ENCODE results near the gene NDUFB7. TPM values are rescaled to one million over a fixed set of nuclear protein-coding genes. Genes with fewer than 3 reads are reported as not detected.
A peak's percentile ranks its signal among the peaks of the same experiment; 100 is the strongest.

The NDUFB7 gene
- total RNA-seq, 2 donors from 2014 or later: 121 to 206 TPM

- H3K4me3 ChIP-seq: peak overlapping the region; percentile 89 to 97
- no peaks in the 10 kb centered on the region for H3K9me3 ChIP-seq
- H3K27me3 ChIP-seq: no peaks in the 10 kb centered on the region
- intact Hi-C loops (cut with DNase I): no loop called here
- peak overlapping the region in 2 of 4 donors; percentile 73 to 75 for H3K27ac ChIP-seq
- no peak for ATAC-seq
- peaks cover 19% of the 10 kb centered on the region for H3K4me1 ChIP-seq
- no peak for DNase-seq
- WGBS, 2 donors: 32 to 37% methylated on average over 20 to 22 of the region's 22 CpGs
- no peak for TF ChIP-seq POLR2A (IDR thresholded peaks at IDR 0.05)
- TF ChIP-seq CTCF (IDR thresholded peaks at IDR 0.05): no peak
- H3K36me3 ChIP-seq (replicated peaks in 1 of 2; ENCODE audit: insufficient read depth in 1 of 2, low read depth in 2 of 2): no peaks in the 10 kb centered on the region
Observed at GRCh38 chr19:14570864-14571527, 870 bp downstream of the NDUFB7 start.

GRCh38 chr19:14567079-14567478 is 4.8 kb downstream of the NDUFB7 start:
- H3K27ac ChIP-seq: no peak overlapping the region
- intact Hi-C loops (cut with DNase I): loop anchor here (10.0 kb wide), 1 partner anchor 118 kb away; no protein-coding TSS in a partner anchor
- TF ChIP-seq POLR2A (IDR thresholded peaks at IDR 0.05): no peak
- TF ChIP-seq CTCF (IDR thresholded peaks at IDR 0.05): no peak
- no peaks in the 10 kb centered on the region for H3K36me3 ChIP-seq (replicated peaks in 1 of 2; ENCODE audit: insufficient read depth in 1 of 2, low read depth in 2 of 2)
- H3K4me3 ChIP-seq: no peak overlapping the region
- no peak for DNase-seq
- no peaks in the 10 kb centered on the region for H3K9me3 ChIP-seq
- peaks cover 19% of the 10 kb centered on the region for H3K4me1 ChIP-seq
- ATAC-seq: no peak
- no peaks in the 10 kb centered on the region for H3K27me3 ChIP-seq
- WGBS, 2 donors: 77 to 88% methylated on average over 9 to 11 of the region's 11 CpGs

GRCh38 chr19:14566712-14567077 is 5.2 kb downstream of the NDUFB7 start:
- intact Hi-C loops (cut with DNase I): loop anchor here (10.0 kb wide), 1 partner anchor 118 kb away; no protein-coding TSS in a partner anchor
- no peaks in the 10 kb centered on the region for H3K9me3 ChIP-seq
- H3K27me3 ChIP-seq: no peaks in the 10 kb centered on the region
- no peak for ATAC-seq
- no peak overlapping the region for H3K4me3 ChIP-seq
- no peak for TF ChIP-seq POLR2A (IDR thresholded peaks at IDR 0.05)
- TF ChIP-seq CTCF (IDR thresholded peaks at IDR 0.05): no peak
- H3K27ac ChIP-seq: no peak overlapping the region
- no peaks in the 10 kb centered on the region for H3K36me3 ChIP-seq (replicated peaks in 1 of 2; ENCODE audit: insufficient read depth in 1 of 2, low read depth in 2 of 2)
- DNase-seq: no peak
- H3K4me1 ChIP-seq: peaks cover 22% of the 10 kb centered on the region
- 73 to 83% methylated on average over 12 to 18 of the region's 18 CpGs for WGBS, 2 donors

GRCh38 chr19:14565765-14566711 is 5.8 kb downstream of the NDUFB7 start:
- H3K4me1 ChIP-seq: peaks cover 25% of the 10 kb centered on the region

More at GRCh38 chr19:14565765-14566711, 5.8 kb downstream of the NDUFB7 start:
- DNase-seq: no peak
- H3K36me3 ChIP-seq (replicated peaks in 1 of 2; ENCODE audit: insufficient read depth in 1 of 2, low read depth in 2 of 2): no peaks in the 10 kb centered on the region
- TF ChIP-seq POLR2A (IDR thresholded peaks at IDR 0.05) (no peak), CTCF (IDR thresholded peaks at IDR 0.05) (no peak)
- ATAC-seq: no peak
- H3K9me3 ChIP-seq: no peaks in the 10 kb centered on the region
- 65 to 85% methylated on average over 4 to 22 of the region's 31 CpGs for WGBS, 2 donors
- H3K27ac ChIP-seq: no peak overlapping the region
- no peak overlapping the region for H3K4me3 ChIP-seq
- intact Hi-C loops (cut with DNase I): loop anchor here (10.0 kb wide), 1 partner anchor 119 kb away; no protein-coding TSS in a partner anchor
- H3K27me3 ChIP-seq: no peaks in the 10 kb centered on the region
